GM06990 (cell line): ENCODE measurements around the gene PWWP2A.

ENCODE experiments used
- DNase-seq: peaks from one replicate; pipeline ENCODE4 v3.0.0-alpha.2; 2011; ENCODE audit not compliant: insufficient read length; ENCODE audit errors: extremely low read depth
- H3K27me3 ChIP-seq: replicated peaks from 2 replicates; pipeline ENCODE4 v1.6.0; 2011; ENCODE audit warnings: low read length; ENCODE audit not compliant: control insufficient read depth, insufficient read depth
- H3K36me3 ChIP-seq: 2 replicates; pipeline ENCODE4 v1.5.1; 2011; ENCODE audit warnings: low read length; ENCODE audit not compliant: control insufficient read depth, insufficient read depth
- H3K4me3 ChIP-seq: replicated peaks from 2 replicates; pipeline ENCODE4 v1.5.1; 2011; ENCODE audit warnings: low read depth, mild to moderate bottlenecking, control low read depth, low read length
- TF ChIP-seq, protein P1 (sequence below): IDR thresholded peaks from 2 replicates; pipeline ENCODE4 v1.5.1; 2011; ENCODE audit warnings: low read length, control low read depth, mild to moderate bottlenecking, inconsistent platforms; ENCODE audit not compliant: insufficient read depth, poor library complexity, severe bottlenecking

The PWWP2A gene

GRCh38 chr5:160084144-160084543 lies 35.1 kb downstream of the PWWP2A start:
- Histone ChIP-seq H3K4me3 (no peak overlapping the region), H3K27me3 (no peaks in the 10 kb centered on the region), H3K36me3 (no peaks in the 10 kb centered on the region)
- no peak for DNase-seq
- TF ChIP-seq, protein P1, sequence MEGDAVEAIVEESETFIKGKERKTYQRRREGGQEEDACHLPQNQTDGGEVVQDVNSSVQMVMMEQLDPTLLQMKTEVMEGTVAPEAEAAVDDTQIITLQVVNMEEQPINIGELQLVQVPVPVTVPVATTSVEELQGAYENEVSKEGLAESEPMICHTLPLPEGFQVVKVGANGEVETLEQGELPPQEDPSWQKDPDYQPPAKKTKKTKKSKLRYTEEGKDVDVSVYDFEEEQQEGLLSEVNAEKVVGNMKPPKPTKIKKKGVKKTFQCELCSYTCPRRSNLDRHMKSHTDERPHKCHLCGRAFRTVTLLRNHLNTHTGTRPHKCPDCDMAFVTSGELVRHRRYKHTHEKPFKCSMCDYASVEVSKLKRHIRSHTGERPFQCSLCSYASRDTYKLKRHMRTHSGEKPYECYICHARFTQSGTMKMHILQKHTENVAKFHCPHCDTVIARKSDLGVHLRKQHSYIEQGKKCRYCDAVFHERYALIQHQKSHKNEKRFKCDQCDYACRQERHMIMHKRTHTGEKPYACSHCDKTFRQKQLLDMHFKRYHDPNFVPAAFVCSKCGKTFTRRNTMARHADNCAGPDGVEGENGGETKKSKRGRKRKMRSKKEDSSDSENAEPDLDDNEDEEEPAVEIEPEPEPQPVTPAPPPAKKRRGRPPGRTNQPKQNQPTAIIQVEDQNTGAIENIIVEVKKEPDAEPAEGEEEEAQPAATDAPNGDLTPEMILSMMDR = no peak

DNA sequence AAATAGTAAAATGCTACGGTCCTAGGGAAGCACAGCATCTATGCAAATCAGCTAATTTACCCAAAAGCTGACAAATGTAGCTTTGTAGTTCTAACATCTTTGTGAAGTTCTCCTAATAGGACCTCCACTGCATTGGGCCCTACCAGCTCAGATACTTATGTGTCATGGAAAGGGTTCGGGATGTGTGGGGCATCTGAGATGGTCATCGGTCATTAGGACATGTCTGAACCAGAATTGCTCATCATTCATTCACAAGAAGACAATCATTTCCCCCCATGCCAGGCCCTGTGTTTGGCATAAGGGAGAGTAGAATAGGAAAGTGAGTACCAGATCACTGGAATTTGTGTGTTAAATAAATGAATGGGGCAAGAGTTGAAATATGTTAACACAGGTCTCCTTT lies 35.7 kb downstream of the PWWP2A start:
- Histone ChIP-seq H3K27me3 (no peaks in the 10 kb centered on the region), H3K36me3 (no peaks in the 10 kb centered on the region), H3K4me3 (no peak overlapping the region)
- DNase-seq = no peak
- TF ChIP-seq, protein P1 = no peak

DNA sequence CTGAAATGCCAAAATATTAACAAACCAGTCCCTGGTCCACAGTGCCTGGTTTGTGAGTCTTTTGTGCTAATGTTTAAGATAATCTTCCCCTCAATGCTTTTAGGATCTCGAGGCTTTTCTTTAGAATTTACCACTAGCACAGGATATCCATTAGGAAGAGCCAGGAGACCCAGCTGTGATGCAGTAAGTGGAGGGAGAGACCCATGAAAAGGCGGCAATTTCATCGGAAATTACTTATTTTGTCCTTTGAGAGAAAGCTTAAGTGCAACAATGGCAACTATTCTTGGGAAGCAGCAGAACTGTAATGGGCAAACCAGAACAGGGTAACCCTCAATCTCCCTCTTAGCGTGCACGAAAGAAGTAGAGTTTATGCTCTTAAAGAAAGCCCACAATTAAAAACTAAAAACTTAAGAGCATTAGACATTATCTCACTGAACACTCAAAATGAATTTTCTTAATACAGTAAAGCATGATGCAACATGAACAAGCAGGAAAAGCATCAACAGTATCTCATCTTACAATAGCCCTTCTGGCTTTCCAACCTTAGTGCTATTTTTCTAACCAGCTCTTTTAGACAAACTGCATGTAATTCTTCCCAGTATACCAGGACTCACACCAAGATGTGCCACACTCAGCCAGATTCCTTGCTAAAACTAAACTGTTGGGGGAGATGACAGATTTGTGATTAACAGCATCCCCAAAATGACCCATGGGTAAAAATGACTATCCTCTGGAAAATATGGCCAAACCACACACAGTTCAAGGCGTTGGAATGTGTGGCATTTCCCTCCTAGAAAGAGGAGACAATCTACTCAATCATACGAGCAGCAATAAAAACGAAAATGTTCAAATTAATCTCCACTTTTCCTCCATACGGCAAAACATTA lies 36.4 kb downstream of the PWWP2A start:
- TF ChIP-seq, protein P1 = no peak
- no peaks in the 10 kb centered on the region for H3K27me3 ChIP-seq
- no peaks in the 10 kb centered on the region for H3K36me3 ChIP-seq
- no peak overlapping the region for H3K4me3 ChIP-seq
- DNase-seq = no peak

DNA sequence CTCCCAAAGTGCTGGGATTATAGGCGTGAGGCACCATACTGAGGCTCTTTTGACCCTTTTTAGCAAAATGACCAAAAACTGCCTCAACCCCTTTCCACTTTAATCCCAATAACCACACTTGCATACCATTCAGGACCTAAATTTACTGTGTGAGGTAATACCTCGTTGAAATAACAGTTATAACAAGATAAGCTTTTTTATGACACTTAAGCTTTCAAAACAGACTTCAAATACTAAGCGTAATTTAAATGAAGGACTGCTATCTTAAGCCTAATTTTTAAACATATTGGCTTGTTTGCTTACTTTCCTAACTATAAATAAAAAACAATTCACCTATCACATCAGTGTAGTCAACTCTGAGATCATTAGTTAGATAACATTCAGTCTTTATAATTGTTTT lies 37.8 kb downstream of the PWWP2A start:
- TF ChIP-seq, protein P1 = no peak
- no peak for DNase-seq
- Histone ChIP-seq H3K36me3 (no peaks in the 10 kb centered on the region), H3K4me3 (no peak overlapping the region), H3K27me3 (no peaks in the 10 kb centered on the region)

DNA sequence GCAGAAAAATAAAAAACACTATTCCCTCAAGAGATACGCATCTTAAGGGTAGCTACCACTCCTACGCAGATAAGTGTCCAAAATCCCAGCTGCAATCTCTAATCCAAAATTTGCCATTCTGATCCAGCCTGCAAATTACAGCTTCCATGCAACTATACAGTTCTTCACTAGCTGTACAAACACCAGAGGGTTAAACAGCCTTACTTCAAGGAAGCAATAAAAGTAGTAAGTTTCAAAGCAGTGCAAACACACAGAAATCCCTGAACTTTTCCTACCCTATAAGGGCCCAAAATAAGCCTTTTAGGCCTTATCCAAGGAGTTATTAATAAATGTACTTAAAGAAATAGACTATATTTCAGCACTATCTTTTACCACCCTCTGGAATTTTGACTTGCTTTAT lies 39.5 kb downstream of the PWWP2A start:
- DNase-seq = no peak
- H3K36me3 ChIP-seq = no peaks in the 10 kb centered on the region
- TF ChIP-seq, protein P1 = no peak
- no peak overlapping the region for H3K4me3 ChIP-seq
- no peaks in the 10 kb centered on the region for H3K27me3 ChIP-seq
